ENCODE data around the gene SEC24D.

SEC24D gene

GRCh38 chr4:118834960-118835569 is 861 bp downstream of the SEC24D start:
- peak; percentile 34; the same call in 1 of the 2 replicates for TF ChIP-seq POLR2A (IDR thresholded peaks at IDR 0.05; ENCODE audit: low read depth, low read length)
- FAIRE-seq = no peak
- peak; percentile 34 for DNase-seq (ENCODE audit: insufficient read length, low spot score)

GRCh38 chr4:118834070-118834469 is 1.9 kb downstream of the SEC24D start:
- no peak for TF ChIP-seq POLR2A (IDR thresholded peaks at IDR 0.05; ENCODE audit: low read depth, low read length)
- no peak for DNase-seq (ENCODE audit: insufficient read length, low spot score)
- FAIRE-seq = no peak

GRCh38 chr4:118833192-118833820 is 2.6 kb downstream of the SEC24D start:
- FAIRE-seq (no peak), DNase-seq (ENCODE audit: insufficient read length, low spot score) (no peak)
- no peak for TF ChIP-seq POLR2A (IDR thresholded peaks at IDR 0.05; ENCODE audit: low read depth, low read length)

GRCh38 chr4:118829107-118829506 is 6.8 kb downstream of the SEC24D start:
- TF ChIP-seq POLR2A (IDR thresholded peaks at IDR 0.05; ENCODE audit: low read depth, low read length) = no peak
- no peak for DNase-seq (ENCODE audit: insufficient read length, low spot score)
- no peak for FAIRE-seq

- no peak for DNase-seq (ENCODE audit: insufficient read length, low spot score)
- no peak for TF ChIP-seq POLR2A (IDR thresholded peaks at IDR 0.05; ENCODE audit: low read depth, low read length)
- FAIRE-seq = no peak
These were observed 9.0 kb downstream of the SEC24D start for GRCh38 chr4:118826723-118827444.

GRCh38 chr4:118825799-118826198 is 10.1 kb downstream of the SEC24D start:
- FAIRE-seq (no peak), DNase-seq (ENCODE audit: insufficient read length, low spot score) (no peak)
- no peak for TF ChIP-seq POLR2A (IDR thresholded peaks at IDR 0.05; ENCODE audit: low read depth, low read length)

- FAIRE-seq (no peak), DNase-seq (ENCODE audit: insufficient read length, low spot score) (no peak)
- no peak for TF ChIP-seq POLR2A (IDR thresholded peaks at IDR 0.05; ENCODE audit: low read depth, low read length)
These were observed 11.8 kb downstream of the SEC24D start for GRCh38 chr4:118824141-118824540.

GRCh38 chr4:118823471-118823870 is 12.5 kb downstream of the SEC24D start:
- TF ChIP-seq POLR2A (IDR thresholded peaks at IDR 0.05; ENCODE audit: low read depth, low read length) = no peak
- FAIRE-seq (no peak), DNase-seq (ENCODE audit: insufficient read length, low spot score) (no peak)

GRCh38 chr4:118821590-118822293 is 14.2 kb downstream of the SEC24D start:
- DNase-seq (ENCODE audit: insufficient read length, low spot score) (no peak), FAIRE-seq (no peak)
- no peak for TF ChIP-seq POLR2A (IDR thresholded peaks at IDR 0.05; ENCODE audit: low read depth, low read length)

GRCh38 chr4:118817178-118817930 is 18.6 kb downstream of the SEC24D start:
- TF ChIP-seq POLR2A (IDR thresholded peaks at IDR 0.05; ENCODE audit: low read depth, low read length) = no peak
- no peak for FAIRE-seq
- DNase-seq (ENCODE audit: insufficient read length, low spot score) = no peak

GRCh38 chr4:118816538-118817177 is 19.3 kb downstream of the SEC24D start:
- no peak for FAIRE-seq
- TF ChIP-seq POLR2A (IDR thresholded peaks at IDR 0.05; ENCODE audit: low read depth, low read length) = no peak
- no peak for DNase-seq (ENCODE audit: insufficient read length, low spot score)

- TF ChIP-seq POLR2A (IDR thresholded peaks at IDR 0.05; ENCODE audit: low read depth, low read length) = no peak
- no peak for DNase-seq (ENCODE audit: insufficient read length, low spot score)
- no peak for FAIRE-seq
These were observed 21.0 kb downstream of the SEC24D start for GRCh38 chr4:118814891-118815290.

- no peak for TF ChIP-seq POLR2A (IDR thresholded peaks at IDR 0.05; ENCODE audit: low read depth, low read length)
- DNase-seq (ENCODE audit: insufficient read length, low spot score) (no peak), FAIRE-seq (no peak)
These were observed 21.9 kb downstream of the SEC24D start for GRCh38 chr4:118814058-118814457.
